H7 (cell line): ENCODE results near the gene TCTN2. TPM values are rescaled to one million over a fixed set of nuclear protein-coding genes. Genes with fewer than 3 reads are reported as not detected.

Experiments used
- DNase-seq: peaks from one replicate; pipeline ENCODE4 v3.0.0; 2012
- H3K27me3 ChIP-seq: 2 replicates; pipeline ENCODE4 v1.6.0; 2011; ENCODE audit warnings: mild to moderate bottlenecking, low read length; ENCODE audit not compliant: control insufficient read depth, insufficient read depth
- H3K36me3 ChIP-seq: replicated peaks from 2 replicates; pipeline ENCODE4 v1.5.1; 2011; ENCODE audit warnings: low read length; ENCODE audit not compliant: control insufficient read depth, insufficient read depth
- H3K4me3 ChIP-seq: 2 replicates; pipeline ENCODE4 v1.5.1; 2011; ENCODE audit warnings: low read depth, mild to moderate bottlenecking, control low read depth, low read length, moderate library complexity; ENCODE audit not compliant: insufficient read depth
- total RNA-seq: library from RNA; depleted of rRNA; stranded (reverse); fragments of >200 nt; shearing (Covaris generic); gene quantifications from 2 replicates; pipeline ENCODE4 v1.2.3, GENCODE V29; 2014; rRNA removed

The TCTN2 gene
- total RNA-seq, 1 experiment from 2014 or later, result 7.8 TPM

DNA sequence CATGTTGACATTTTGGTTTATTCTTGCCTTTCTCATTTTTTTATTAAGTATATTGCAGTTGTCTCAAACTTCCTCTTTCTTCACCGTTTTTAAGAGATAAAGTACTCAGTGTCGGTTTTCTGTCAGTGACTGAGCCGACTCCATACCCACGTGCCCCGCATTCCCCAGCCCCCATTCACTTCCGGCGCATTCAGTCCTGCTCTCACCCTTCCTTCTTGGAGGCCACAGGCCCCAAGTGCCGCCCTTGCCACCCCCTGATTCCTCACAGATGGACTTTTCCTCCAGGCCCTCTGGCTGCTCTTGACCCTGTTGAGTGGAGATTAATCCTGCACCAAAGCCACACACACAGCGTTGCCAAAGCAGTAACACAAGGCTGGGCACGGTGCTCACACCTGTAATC is 72.1 kb downstream of the TCTN2 start:
- no peak for DNase-seq
- Histone ChIP-seq H3K36me3 (peaks cover 27% of the 10 kb centered on the region), H3K4me3 (no peak overlapping the region), H3K27me3 (no peaks in the 10 kb centered on the region)

DNA sequence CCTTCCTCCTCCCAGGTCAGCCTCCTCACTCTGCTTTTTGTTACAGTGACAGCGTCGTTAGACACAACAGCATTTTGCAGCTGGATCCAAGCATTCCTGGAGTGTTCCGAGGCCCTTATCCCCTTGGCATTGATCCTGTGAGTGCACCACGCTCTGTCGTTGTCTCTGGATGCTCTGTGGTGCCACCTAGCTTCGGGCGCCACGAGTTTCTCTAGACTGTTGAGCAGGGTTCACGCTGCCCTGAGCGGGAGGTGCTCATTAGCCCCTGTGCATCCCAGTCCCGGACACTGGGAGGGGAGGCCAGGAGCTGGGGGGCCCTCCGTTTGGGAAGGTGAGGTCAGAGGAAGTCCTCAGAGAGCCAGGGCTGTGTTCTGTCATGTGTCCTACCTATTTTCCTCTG is 73.9 kb downstream of the TCTN2 start:
- Histone ChIP-seq H3K36me3 (peaks cover 28% of the 10 kb centered on the region), H3K4me3 (no peak overlapping the region), H3K27me3 (no peaks in the 10 kb centered on the region)
- DNase-seq, result peak; percentile 64

DNA sequence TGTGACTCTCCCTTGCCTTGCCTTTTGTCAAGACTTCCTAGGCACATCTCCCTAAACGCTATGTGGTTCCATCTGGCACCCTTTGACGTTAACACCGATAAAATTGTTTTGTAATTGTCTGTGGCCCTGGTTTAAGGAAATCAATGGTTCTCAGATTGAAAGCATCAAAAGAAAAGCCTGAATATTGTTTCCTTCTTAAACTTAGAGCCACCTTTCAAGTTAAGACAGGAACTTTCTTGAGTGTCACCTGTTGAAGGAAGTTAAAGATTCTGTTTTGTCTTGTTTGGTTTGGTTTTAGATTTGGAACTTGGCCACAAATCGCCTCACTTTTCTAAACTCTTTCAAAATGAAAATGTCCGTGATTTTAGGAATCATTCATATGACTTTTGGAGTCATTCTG is 76.4 kb downstream of the TCTN2 start:
- DNase-seq, result no peak
- no peak overlapping the region for H3K4me3 ChIP-seq
- H3K36me3 ChIP-seq, result peaks cover 32% of the 10 kb centered on the region
- no peaks in the 10 kb centered on the region for H3K27me3 ChIP-seq

DNA sequence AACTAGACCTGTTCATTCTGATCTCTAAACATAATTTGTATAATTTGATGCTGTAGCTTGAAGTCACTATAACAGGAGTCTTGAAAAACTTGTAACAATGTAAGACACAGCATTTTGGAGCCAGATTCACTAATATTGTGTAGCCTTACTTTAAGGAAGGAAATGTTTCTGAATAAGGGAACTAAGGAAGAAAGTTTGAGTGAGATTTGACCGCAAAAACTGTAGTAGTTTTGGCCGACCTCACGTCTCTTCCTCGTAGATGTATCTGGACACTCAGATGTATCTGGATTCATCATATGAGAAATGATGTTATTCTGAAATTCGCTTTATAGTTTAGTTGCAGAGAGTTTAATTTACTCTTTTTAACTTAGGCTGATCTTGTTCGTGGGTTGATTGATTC is 77.2 kb downstream of the TCTN2 start:
- peaks cover 34% of the 10 kb centered on the region for H3K36me3 ChIP-seq
- no peaks in the 10 kb centered on the region for H3K27me3 ChIP-seq
- no peak for DNase-seq
- H3K4me3 ChIP-seq, result no peak overlapping the region

DNA sequence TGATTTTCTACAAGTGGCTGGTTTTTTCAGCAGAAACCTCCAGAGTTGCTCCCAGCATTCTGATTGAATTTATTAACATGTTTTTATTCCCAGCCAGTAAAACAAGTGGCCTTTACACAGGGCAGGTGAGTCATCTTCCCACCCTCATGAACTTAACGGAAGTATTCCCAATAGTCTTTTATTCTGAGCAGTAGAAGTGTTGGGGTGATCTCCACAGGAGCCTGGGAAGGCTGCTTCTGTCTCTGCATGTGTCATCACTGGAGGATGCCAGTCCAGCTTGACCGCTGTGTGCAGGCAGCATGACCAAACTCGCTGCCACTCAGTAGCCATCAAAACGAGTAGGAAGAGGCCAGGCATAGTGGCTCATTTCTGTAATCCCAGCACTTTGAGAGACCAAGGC is 77.7 kb downstream of the TCTN2 start:
- DNase-seq, result no peak
- H3K36me3 ChIP-seq, result peaks cover 36% of the 10 kb centered on the region
- H3K4me3 ChIP-seq, result no peak overlapping the region
- H3K27me3 ChIP-seq, result no peaks in the 10 kb centered on the region

DNA sequence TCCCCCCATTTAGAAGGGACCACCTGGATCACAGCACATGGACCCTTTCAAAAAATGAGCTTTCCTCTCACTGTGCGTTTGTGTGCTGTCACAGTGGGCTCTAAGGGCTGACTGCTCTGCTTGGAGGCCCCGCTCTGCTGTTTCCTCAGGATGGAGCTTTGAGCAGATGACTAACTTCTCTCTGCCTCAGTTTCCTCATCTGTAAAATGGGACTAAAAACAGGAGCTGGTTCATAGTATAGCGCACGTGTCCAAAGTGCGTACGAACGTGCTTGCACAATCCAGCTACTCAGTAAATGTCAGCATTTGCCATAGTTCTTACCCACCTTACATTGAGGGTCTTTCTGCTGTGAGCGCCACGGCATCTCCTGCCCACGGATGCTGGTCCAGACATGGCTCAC is 78.4 kb downstream of the TCTN2 start:
- H3K27me3 ChIP-seq, result no peaks in the 10 kb centered on the region
- no peak for DNase-seq
- peaks cover 36% of the 10 kb centered on the region for H3K36me3 ChIP-seq
- no peak overlapping the region for H3K4me3 ChIP-seq

DNA sequence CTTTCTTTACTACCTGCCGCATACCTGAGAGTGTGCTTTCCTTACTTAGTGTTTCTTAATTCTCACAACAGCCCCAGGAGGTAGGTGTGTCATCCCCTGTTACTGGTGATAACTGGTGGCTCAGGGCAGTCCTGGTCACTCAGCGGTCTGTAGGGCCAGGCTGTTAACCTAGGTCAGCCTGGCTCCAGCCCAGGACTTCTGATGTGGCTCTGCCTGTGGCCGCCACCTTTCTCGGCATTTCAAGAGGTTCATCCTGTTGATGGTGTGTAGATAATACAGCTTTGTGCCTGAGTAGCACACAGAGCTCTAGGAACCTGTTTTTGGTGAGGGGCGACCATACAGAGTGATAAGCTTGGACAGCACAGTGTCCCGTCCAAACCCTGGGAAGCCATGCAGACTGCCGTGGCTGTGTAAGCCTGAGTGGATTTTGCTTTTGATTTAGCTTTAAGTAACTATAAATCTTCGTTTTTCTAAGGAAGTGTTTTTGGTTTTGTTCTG is 79.3 kb downstream of the TCTN2 start:
- Histone ChIP-seq H3K4me3 (no peak overlapping the region), H3K36me3 (peaks cover 35% of the 10 kb centered on the region), H3K27me3 (no peaks in the 10 kb centered on the region)
- no peak for DNase-seq

DNA sequence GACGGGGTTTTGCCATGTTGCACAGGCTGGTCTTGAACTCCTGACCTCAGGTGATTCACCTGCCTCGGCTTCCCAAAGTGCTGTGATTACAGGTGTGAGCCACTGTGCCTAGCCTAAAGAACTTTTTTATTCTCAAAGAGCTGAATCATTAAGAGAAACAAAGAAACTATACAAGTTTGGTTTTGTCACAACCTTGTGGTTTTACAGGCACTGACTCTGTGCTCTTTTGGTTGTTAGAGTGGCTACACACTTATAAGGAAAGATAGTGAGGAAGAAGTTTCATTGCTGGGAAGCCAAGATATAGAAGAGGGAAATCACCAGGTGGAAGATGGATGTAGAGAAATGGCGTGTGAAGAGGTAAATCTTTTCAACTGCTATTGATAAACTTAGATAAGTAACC is 81.1 kb downstream of the TCTN2 start:
- Histone ChIP-seq H3K36me3 (peaks cover 33% of the 10 kb centered on the region), H3K27me3 (no peaks in the 10 kb centered on the region), H3K4me3 (no peak overlapping the region)
- DNase-seq, result no peak

DNA sequence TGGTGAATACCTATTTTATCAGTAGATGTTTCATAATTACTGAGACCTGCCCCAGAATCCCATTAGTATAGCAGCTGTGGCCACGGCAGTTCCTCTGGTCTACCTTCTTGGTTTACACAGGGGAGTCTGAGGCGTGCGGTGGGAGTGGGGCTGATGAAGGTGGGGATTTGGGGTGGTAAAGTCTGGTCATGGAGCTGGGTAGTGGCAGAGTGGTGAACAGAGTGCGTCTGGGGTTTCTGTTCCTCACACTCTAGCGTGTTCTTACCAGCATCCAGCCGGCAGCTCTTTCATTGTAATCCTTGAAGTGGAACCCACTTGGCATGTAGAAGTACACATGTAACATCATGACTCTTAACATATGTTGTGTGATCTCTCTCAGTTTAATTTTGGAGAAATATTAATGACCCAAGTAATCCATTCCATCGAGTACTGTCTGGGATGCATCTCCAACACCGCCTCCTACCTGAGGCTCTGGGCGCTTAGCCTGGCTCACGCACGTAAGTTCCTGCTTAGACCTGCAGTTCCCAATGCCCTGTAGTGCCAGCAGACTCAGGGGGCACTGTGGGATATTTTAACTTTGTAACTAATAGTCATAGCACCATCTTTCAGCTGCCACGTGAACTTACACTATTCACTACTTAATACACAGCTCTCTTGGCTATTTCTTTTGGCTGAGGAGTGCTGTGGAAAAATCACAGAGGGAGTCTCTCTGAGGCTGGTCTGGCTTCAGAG is 83.3 kb downstream of the TCTN2 start:
- DNase-seq, result no peak
- Histone ChIP-seq H3K27me3 (no peaks in the 10 kb centered on the region), H3K36me3 (peaks cover 26% of the 10 kb centered on the region), H3K4me3 (no peak overlapping the region)

DNA sequence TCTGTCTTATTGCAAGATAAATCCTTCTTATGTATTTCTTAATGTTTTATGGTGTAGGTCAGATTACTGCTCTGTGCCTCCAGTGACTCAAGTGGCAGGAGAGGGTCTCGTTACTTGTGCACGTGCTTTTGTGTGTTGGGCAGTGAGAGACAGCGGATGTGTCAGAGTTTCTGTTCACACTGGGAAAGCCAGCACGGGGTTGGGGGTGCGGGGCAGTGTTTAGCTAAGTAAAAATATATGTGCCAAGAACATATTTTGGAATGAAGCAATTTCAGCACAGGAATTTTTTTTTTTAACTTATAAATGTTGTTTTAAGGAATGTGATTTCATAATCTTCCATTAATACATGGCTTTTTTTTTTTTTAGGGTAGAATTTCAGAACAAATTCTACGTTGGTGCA is 86.6 kb downstream of the TCTN2 start:
- no peak overlapping the region for H3K4me3 ChIP-seq
- H3K27me3 ChIP-seq, result peaks cover 4% of the 10 kb centered on the region
- no peak for DNase-seq
- peaks cover 15% of the 10 kb centered on the region for H3K36me3 ChIP-seq

Other genes starting within 250 kb of the TCTN2 start
- 0.45 and 0.52 TPM in 2 replicates for gene RILPL2, start 234.4 kb upstream of the TCTN2 start, total RNA-seq
- 5.5 and 12.8 TPM in 2 replicates for gene SNRNP35, start 213.0 kb upstream of the TCTN2 start, total RNA-seq
- 12.4 and 13.2 TPM in 2 replicates for gene RILPL1, start 137.4 kb upstream of the TCTN2 start, total RNA-seq
- gene TMED2, start 86.6 kb upstream of the TCTN2 start, total RNA-seq, result 158 and 177 TPM in 2 replicates
- gene DDX55, start 69.0 kb upstream of the TCTN2 start, total RNA-seq, result 35.2 and 37.5 TPM in 2 replicates
- 44.8 and 61.1 TPM in 2 replicates for gene EIF2B1, start 37.4 kb upstream of the TCTN2 start, total RNA-seq
- gene GTF2H3, start 37.3 kb upstream of the TCTN2 start, total RNA-seq, result 40.4 and 42.7 TPM in 2 replicates
- 22.3 and 31.9 TPM in 2 replicates for gene ATP6V0A2, start 41.2 kb downstream of the TCTN2 start, total RNA-seq
- gene DNAH10, start 91.2 kb downstream of the TCTN2 start, total RNA-seq, result 0.03 TPM in 1 of 2 replicates, not detected in the other